ENCODE measurements around the gene TCEAL7. TPM values are rescaled to one million over a fixed set of nuclear protein-coding genes. Genes with fewer than 3 reads are reported as not detected.

The TCEAL7 gene
- total and polyA plus RNA-seq, 2 of the 4 experiments (the other 2 are of a cell fraction), result 6.5 to 15.4 TPM

DNA sequence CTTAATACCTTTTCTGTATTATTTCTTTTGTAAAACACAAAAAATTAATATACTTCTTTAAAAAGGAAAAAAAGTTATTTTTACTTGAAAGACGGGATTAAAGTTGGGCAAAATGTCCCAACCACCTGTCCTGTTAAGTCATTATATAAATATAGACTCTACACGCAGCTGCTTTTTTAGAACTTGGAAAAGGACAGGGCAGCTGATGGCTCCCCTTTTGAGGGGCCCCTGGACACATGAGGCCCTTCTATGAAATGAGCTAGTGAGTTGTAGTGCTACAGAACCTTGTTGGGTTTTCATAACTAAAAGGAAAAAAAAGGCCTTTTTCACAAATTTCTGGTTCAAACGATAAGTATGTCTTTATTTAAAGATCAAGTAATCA, 18.6 kb upstream of the TCEAL7 start:
- Histone ChIP-seq H4K8ac (ENCODE audit: low read depth in 2 of 2, low read length in 2 of 2) (no peak overlapping the region), H2BK5ac (ENCODE audit: low read depth, low read length, poor library complexity, severe bottlenecking) (no peak overlapping the region), H3K56ac (ENCODE audit: extremely low read depth, insufficient read depth, low read length) (no peak overlapping the region), H3K23ac (ENCODE audit: low read depth, low read length) (no peak overlapping the region), H3K9ac (ENCODE audit: low read depth, low read length) (no peak overlapping the region), H2AK9ac (replicated peaks; ENCODE audit: low read depth, low read length, poor library complexity) (no peak overlapping the region), H3K4ac (ENCODE audit: low read depth, low read length) (no peak overlapping the region), H4K91ac (ENCODE audit: insufficient read depth, low read depth, low read length) (no peak overlapping the region), H3K36me3 (ENCODE audit: control insufficient read depth, insufficient read depth, low read length) (no peaks in the 10 kb centered on the region), H3K9me1 (ENCODE audit: insufficient read depth, low read length) (no peaks in the 10 kb centered on the region), H3K14ac (replicated peaks; ENCODE audit: low read depth, low read length) (no peak overlapping the region), H4K5ac (ENCODE audit: low read depth, low read length) (no peak overlapping the region), H3K4me3 (ENCODE audit: insufficient read depth, low read depth, low read length) (no peak overlapping the region), H3K18ac (ENCODE audit: low read depth, low read length) (no peak overlapping the region), H3K4me2 (ENCODE audit: low read depth, low read length) (no peak overlapping the region), H4K20me1 (ENCODE audit: insufficient read depth, low read length) (no peaks in the 10 kb centered on the region), H3K79me1 (ENCODE audit: low read depth in 1 of 2, low read length in 2 of 2) (no peaks in the 10 kb centered on the region), H2AFZ (replicated peaks; ENCODE audit: low read length, poor library complexity) (no peak overlapping the region), H3K27ac (ENCODE audit: insufficient read depth, low read length) (no peak overlapping the region), H3K9me3 (ENCODE audit: control insufficient read depth, insufficient read depth, low read length) (peaks cover 2% of the 10 kb centered on the region; the same call in 1 of the 2 replicates), H2BK120ac (ENCODE audit: low read depth, low read length) (no peak overlapping the region), H2BK20ac (ENCODE audit: low read depth, low read length) (no peak overlapping the region), H2AK5ac (ENCODE audit: low read depth, low read length) (no peak overlapping the region), H3K4me1 (ENCODE audit: control insufficient read depth, insufficient read depth, low read length) (no peaks in the 10 kb centered on the region), H2BK15ac (ENCODE audit: low read depth, low read length) (no peak overlapping the region), H3K27me3 (ENCODE audit: control insufficient read depth, insufficient read depth, low read length) (peaks cover 15% of the 10 kb centered on the region)
- TF ChIP-seq RFX5 (IDR thresholded peaks at IDR 0.05; ENCODE audit: low read depth, low read length) (no peak), MAFK (IDR thresholded peaks at IDR 0.05; ENCODE audit: low read depth, low read length) (no peak), BHLHE40 (IDR thresholded peaks at IDR 0.05; ENCODE audit: low read depth, low read length) (no peak), MAZ (IDR thresholded peaks at IDR 0.05; ENCODE audit: borderline replicate concordance, low read depth, low read length) (no peak), SMC3 (IDR thresholded peaks at IDR 0.05; ENCODE audit: low read depth, low read length) (no peak)
- TF ChIP-seq, protein P1, sequence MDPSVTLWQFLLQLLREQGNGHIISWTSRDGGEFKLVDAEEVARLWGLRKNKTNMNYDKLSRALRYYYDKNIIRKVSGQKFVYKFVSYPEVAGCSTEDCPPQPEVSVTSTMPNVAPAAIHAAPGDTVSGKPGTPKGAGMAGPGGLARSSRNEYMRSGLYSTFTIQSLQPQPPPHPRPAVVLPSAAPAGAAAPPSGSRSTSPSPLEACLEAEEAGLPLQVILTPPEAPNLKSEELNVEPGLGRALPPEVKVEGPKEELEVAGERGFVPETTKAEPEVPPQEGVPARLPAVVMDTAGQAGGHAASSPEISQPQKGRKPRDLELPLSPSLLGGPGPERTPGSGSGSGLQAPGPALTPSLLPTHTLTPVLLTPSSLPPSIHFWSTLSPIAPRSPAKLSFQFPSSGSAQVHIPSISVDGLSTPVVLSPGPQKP (IDR thresholded peaks at IDR 0.05; ENCODE audit: borderline replicate concordance, low read depth, low read length), result no peak
- TF ChIP-seq, protein P2, sequence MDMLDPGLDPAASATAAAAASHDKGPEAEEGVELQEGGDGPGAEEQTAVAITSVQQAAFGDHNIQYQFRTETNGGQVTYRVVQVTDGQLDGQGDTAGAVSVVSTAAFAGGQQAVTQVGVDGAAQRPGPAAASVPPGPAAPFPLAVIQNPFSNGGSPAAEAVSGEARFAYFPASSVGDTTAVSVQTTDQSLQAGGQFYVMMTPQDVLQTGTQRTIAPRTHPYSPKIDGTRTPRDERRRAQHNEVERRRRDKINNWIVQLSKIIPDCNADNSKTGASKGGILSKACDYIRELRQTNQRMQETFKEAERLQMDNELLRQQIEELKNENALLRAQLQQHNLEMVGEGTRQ (IDR thresholded peaks at IDR 0.05; ENCODE audit: low read depth, low read length), result no peak
- ATAC-seq (ENCODE audit: low read depth), result no peak
- dilution Hi-C loops (cut with HindIII; ENCODE audit: low sequenced_read_pairs, unreplicated experiment), result no loop called here
- no TSS peak for BruUV-seq (replicated peaks)
- no peak for DNase-seq
- ChIA-PET CTCF (interaction anchor here (0.8 kb wide), 1 partner anchor 19 kb away, joined by 3 read pairs; the partner anchor contains the start of gene TCEAL7), POLR2A (ENCODE audit: unreplicated experiment) (no interaction called here)
- WGBS, 2 experiments (ENCODE audit: extremely low coverage in 2 of 2, insufficient read length in 1 of 2), result no CpG with 5 or more reads among the region's 3 CpGs
- intact Hi-C loops (cut with micrococcal nuclease), result no loop called here
- in situ Hi-C loops (cut with MboI; ENCODE audit: low sequenced_read_pairs), result no loop called here

Data from IMR-90 (cell line).